GM06990 (cell line): ENCODE data around the gene CEP128.

Experiments
- DNase-seq: peaks from one replicate; pipeline ENCODE4 v3.0.0-alpha.2; 2011; ENCODE audit not compliant: insufficient read length; ENCODE audit errors: extremely low read depth
- H3K27me3 ChIP-seq: replicated peaks from 2 replicates; pipeline ENCODE4 v1.6.0; 2011; ENCODE audit warnings: low read length; ENCODE audit not compliant: control insufficient read depth, insufficient read depth
- H3K36me3 ChIP-seq: 2 replicates; pipeline ENCODE4 v1.5.1; 2011; ENCODE audit warnings: low read length; ENCODE audit not compliant: control insufficient read depth, insufficient read depth
- H3K4me3 ChIP-seq: replicated peaks from 2 replicates; pipeline ENCODE4 v1.5.1; 2011; ENCODE audit warnings: low read depth, mild to moderate bottlenecking, control low read depth, low read length
- CTCF ChIP-seq: IDR thresholded peaks from 2 replicates; pipeline ENCODE4 v1.5.1; 2011; ENCODE audit warnings: low read length, control low read depth, mild to moderate bottlenecking, inconsistent platforms; ENCODE audit not compliant: insufficient read depth, poor library complexity, severe bottlenecking

Gene CEP128

DNA sequence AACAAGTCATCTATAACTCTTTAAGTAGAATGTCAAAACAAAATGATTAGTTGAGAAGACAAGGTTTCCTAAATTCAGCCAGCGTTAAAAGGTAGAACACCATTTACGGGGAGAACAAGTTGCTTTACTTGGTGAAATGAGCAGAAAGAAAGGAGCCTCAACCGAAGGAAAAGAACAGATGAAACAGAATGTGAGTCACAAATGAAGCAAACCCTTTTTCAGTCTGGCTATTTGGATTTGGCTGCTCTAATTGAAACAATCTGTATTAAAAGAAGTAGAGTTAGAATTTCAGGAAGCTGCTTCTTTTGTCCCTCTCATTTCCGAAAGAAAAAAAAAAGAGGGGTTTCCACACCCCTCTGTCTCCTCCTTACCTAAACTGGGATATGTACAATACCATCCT is 34.6 kb downstream of the CEP128 start:
- DNase-seq = no peak
- Histone ChIP-seq H3K4me3 (no peak overlapping the region), H3K36me3 (no peaks in the 10 kb centered on the region; the same call in 1 of the 2 replicates), H3K27me3 (no peaks in the 10 kb centered on the region)
- TF ChIP-seq CTCF = no peak

GRCh38 chr14:80906336-80906735 is 35.2 kb downstream of the CEP128 start:
- DNase-seq = no peak
- Histone ChIP-seq H3K4me3 (no peak overlapping the region), H3K27me3 (no peaks in the 10 kb centered on the region), H3K36me3 (no peaks in the 10 kb centered on the region; the same call in 1 of the 2 replicates)
- no peak for TF ChIP-seq CTCF

DNA sequence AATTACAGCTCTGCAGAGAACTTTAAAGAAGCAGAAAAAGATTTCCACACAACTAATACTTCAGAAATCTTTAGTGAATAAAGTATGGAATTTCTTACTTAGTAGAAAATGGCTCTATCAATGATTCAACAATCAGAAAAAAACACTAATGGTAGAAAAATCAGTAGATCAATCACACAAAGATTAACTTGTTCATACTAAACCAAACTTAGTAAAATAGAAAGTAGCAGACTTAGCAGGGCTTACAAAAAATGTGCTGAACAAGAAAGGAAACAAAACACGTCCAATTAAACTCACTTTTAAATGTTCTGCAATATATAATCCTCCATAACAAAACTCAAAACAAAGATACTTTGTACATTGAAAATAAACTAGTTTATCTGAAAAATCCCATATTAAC is 38.9 kb downstream of the CEP128 start:
- no peaks in the 10 kb centered on the region for H3K27me3 ChIP-seq
- DNase-seq = no peak
- no peak for TF ChIP-seq CTCF
- no peaks in the 10 kb centered on the region; the same call in 1 of the 2 replicates for H3K36me3 ChIP-seq
- no peak overlapping the region for H3K4me3 ChIP-seq

DNA sequence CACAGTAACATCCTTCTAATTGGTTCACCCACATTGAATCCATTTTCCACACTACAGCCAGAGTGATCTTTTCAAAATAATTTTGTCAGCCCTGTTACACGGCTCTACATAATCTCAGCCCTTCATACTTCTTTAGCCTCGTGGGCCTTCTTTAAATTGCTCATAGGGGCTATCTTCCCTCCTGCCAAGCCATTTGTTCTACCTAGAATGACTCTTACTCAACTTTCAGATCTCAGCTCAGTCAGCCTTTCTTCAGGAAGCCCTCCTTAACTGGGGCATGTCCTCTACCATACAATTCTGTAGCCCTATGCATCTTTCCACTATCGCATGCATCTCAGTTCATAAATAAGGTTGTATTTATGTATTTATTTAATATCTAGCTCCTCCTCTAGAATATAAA is 39.7 kb downstream of the CEP128 start:
- no peak for DNase-seq
- H3K36me3 ChIP-seq = no peaks in the 10 kb centered on the region
- H3K4me3 ChIP-seq = no peak overlapping the region
- H3K27me3 ChIP-seq = no peaks in the 10 kb centered on the region
- TF ChIP-seq CTCF = no peak

DNA sequence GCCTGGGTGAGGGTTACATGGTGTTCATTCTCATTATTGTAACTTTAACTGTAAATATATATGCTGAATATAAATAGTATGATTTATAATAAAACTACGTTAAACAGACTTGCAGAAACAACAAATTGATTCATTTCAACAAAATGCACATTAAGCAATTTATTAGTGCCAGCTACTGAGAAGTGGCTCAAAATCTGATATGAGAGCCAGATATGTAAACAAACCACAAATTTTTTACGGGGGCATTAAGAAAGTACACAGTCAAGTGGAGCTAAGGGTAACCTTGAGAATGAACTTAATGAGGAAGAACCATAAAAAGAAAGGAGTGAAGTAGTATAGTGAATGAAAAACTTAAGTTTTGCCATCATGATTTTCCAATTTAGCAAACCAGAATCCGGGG is 40.3 kb downstream of the CEP128 start:
- Histone ChIP-seq H3K36me3 (no peaks in the 10 kb centered on the region), H3K27me3 (no peaks in the 10 kb centered on the region), H3K4me3 (no peak overlapping the region)
- no peak for DNase-seq
- no peak for TF ChIP-seq CTCF

GRCh38 chr14:80872645-80873044 is 68.9 kb downstream of the CEP128 start:
- Histone ChIP-seq H3K36me3 (no peaks in the 10 kb centered on the region), H3K27me3 (no peaks in the 10 kb centered on the region), H3K4me3 (no peak overlapping the region)
- no peak for DNase-seq
- TF ChIP-seq CTCF = no peak
